HG02759 (cell line): ENCODE measurements around the gene EXOC8.
A peak's percentile ranks its signal among the peaks of the same experiment; 100 is the strongest.

Source experiments
- ATAC-seq: cut with Tn5 transposase; IDR thresholded peaks from one replicate; pipeline ENCODE4 v1.9.1; 2021; ENCODE audit warnings: mild to moderate bottlenecking, moderate library complexity; ENCODE audit not compliant: unreplicated experiment

Gene EXOC8, protein sequence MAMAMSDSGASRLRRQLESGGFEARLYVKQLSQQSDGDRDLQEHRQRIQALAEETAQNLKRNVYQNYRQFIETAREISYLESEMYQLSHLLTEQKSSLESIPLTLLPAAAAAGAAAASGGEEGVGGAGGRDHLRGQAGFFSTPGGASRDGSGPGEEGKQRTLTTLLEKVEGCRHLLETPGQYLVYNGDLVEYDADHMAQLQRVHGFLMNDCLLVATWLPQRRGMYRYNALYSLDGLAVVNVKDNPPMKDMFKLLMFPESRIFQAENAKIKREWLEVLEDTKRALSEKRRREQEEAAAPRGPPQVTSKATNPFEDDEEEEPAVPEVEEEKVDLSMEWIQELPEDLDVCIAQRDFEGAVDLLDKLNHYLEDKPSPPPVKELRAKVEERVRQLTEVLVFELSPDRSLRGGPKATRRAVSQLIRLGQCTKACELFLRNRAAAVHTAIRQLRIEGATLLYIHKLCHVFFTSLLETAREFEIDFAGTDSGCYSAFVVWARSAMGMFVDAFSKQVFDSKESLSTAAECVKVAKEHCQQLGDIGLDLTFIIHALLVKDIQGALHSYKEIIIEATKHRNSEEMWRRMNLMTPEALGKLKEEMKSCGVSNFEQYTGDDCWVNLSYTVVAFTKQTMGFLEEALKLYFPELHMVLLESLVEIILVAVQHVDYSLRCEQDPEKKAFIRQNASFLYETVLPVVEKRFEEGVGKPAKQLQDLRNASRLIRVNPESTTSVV

DNA sequence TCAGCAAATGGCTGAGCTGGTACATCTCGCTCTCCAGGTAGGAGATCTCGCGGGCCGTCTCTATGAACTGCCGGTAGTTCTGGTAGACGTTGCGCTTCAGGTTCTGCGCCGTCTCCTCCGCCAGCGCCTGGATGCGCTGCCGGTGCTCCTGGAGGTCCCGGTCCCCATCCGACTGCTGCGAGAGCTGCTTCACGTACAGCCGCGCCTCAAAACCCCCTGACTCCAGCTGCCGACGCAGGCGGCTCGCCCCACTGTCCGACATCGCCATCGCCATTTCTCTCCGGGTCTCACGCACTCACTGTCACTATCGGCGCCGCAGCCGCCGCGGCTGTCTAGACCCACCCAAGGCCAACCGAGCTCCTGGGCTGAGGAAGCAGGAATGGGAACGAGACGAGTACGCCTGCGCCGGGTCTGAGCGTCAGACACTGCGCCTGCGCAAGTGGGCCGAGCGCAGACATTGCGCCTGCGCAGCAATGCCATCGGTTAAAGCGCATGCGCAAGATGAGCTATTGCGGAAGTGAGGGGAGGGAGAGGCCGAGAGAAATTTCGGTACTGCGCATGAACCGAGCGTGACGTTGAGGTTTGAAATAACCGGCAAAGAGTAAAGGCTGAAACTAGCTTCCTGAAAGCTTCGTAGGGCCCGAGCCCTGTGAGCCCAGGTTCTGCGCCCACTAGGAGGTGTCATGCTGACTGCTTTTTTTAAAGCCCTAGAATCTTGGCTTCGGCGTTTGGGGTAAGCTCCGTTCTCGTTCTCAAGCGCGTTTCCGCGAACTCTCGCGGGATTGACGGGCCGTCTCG lies at the start of gene EXOC8:
EXOC8 (minus strand) TSS at position 381 of the 798 bp plus-strand sequence; CDS start at position 274, 107 bp downstream.
- peak; percentile 78 for ATAC-seq

DNA sequence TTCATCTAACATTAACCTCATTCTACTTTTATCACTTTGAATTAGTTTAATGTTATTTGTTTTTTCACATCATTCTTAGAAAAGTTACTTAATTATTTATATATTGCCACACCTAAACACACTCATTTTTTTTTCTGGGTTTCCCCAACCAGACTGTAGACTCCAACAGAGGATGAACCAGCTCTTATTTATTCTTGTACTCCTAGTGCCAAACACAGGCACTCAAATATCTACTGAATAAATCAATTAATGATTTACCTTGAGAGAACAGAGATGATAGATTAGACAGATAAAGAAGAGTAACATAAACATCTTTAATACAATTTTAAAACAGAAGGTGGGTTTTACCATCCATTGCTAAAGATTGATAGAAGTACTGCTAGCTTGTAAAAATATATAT lies 48.8 kb upstream of the EXOC8 start:
- no peak for ATAC-seq

DNA sequence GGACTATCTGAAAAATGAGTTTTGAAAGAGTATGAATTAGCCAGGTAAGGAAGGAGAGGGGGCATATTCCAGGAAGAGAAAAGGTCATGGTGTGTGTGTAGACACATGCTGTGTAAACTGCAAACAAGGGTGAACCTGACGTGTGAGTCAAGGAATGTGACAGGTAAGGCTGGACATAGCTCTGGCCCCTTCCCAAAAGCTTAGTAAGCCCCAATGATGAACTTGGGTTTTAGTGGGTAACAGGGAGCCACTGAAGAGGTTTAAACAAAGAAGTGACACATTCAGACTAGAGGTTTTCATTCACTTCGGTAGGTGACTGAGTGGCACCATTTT lies 47.7 kb upstream of the EXOC8 start:
- ATAC-seq: no peak

DNA sequence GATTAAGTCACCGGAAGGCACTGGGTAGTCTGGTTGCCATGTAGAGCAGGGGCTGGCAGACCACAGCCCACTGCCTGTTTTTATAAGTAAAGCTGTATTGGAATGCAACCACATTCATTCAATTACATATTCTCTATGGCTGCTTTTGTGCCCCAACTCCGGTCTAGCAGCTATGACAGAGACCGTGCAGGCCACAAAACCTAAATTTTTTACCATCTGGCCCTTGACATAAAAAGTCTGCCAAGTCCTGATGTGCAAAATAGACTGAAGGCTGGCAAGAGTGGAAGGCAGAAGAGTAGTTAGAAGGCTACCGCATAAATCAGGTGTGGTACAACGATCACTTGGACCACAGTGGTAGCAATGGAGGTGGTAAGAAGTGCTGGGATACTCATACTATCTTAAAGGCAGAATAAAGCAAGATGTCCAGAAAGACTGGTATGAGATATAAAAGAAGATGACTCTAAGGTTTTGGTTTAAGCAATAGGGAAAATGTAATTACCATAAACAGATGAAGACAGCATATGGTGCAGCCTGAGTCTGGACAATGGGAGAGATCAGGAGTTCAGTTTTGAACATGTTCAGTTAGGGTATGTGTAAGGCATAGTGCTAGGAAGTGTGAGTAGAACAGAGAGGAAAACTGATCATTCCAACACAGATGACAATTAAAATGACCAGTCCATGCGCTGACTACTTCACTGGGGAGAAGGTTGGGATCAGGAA lies 47.2 kb upstream of the EXOC8 start:
- no peak for ATAC-seq

DNA sequence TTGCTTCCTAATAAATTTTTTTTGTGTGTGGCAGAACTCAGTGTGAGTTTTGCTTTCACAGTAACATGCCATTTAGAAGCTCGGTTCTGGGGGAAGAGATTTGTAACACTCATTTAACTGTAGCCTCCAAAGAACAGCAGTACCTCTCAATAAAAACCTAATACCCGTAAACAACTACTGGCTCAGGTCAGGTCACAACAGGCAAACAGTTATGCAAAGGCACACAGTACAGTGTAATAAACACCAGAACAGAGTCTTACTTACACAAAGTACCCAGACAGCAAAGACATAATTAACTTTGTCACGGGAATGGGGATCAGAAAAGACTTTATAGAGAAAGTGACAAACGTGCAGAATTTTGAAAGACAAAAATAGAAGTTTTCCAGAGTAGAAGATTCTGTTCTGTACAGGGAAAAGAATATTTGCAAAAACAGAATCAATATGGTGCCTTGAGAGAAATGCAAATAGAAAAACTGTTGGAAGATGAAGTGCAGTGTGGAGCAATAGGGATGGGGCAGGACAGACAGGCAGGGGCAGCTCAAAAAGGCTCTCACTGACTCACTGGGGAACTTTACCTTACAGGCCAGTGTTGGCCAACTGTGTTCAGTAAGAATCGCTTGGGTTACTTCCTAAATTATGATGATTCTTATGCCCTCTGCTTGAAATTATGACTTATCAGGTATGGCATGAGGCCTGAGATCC lies 45.7 kb upstream of the EXOC8 start:
- ATAC-seq: no peak

DNA sequence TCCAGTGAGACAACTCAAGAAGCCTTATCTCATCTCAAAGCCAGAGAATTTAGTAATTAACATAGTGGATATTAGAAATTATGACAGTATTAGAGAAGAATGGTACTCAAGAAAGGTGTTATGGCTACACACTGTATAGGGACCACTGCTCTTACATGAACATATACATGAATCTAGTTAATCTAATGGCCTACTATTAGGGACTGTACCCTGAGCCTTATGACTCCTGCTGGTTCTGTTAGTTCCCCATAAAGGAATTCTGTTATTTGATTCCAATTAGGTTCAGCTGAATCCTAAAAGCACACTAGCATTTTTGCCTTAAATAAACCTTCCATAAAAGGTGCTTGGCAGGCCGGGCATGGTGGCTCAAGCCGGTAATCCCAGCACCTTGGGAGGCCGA lies 44.8 kb upstream of the EXOC8 start:
- ATAC-seq: no peak

DNA sequence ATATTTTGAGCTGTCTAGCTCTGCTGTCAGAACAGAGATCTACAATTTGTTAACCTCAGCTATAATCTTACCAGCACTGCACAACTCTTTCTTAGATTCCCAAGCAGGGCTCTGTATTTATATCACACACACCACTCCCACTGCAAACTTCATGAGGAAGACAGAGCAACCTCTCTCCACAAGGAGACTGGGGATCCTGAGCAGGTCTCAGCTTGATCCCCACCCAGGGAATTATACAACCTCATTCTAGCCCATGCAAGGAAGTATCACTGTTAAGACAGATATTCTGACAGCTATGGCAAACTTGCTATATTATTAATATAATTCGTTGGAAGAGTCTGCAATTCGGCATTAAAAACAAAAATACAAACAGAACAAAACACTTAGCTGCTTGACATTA lies 44.1 kb upstream of the EXOC8 start:
- no peak for ATAC-seq

DNA sequence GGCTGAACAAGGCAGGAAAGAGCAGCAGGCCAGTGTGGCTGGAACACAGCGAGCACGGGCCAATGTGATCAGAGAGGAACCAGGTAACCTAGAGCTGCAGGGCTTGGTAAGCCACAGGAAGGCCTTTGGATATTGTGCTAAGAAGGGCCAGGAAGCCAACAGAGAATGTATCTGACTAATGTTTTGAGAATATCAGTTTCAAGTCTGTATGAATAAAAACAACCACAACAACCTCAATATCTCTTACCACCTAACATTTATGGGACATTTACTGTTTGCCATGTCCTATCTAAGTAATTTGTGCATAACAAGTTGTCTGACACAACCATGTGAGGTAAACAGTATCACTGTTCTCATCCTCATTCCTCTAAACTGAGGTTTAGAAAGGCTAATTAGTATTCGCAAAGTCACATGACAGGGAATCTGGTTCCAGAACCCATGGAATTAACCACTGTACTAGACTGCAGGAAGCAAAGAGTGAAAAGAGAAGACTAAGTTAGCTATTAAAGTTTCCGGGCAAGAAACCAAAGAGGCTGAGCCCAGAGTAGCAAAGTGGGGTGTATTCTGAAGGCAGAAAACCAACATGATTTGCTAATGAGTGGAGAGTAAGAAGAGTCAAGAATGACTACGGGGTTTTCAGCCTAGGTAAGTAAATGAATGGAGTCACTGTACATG lies 39.4 kb upstream of the EXOC8 start:
- peak; percentile 50 for ATAC-seq

DNA sequence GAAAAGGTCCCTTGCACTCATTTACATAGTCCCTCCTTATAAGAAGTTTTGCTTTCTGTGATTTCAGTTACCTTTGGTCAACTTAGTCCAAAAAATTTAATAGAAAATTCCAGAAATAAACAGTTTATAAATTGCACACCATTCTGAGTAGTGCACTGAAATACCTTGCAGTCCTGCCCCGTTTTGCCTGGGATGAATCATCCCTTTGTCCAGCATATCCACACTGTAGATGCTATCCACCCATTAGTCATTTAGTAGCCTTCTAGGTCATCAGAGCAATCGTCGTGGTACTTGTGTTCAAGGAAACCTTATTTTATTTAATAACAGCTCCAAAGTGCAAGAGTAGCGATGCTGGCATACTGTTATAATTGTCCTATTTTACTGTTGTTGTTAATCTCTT lies 38.4 kb upstream of the EXOC8 start:
- no peak for ATAC-seq

DNA sequence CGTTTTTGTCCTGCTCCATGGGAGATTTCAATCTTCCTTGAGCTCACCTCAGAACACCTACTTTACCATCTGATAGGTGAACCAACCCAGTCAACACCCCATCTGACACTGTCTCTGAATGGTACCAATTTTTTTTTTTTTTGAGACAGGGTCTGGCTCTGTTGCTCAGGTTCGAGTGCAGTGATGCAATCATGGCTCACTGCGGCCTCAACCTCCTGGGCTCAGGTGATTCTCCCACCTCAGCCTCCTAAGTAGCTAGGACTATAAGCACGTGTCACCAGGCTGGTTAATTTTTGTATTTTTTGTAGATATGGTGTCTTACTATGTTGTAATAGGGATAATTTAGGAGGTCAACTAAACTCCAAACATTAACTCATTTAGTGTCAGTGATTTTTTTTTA lies 36.7 kb upstream of the EXOC8 start:
- ATAC-seq: no peak

DNA sequence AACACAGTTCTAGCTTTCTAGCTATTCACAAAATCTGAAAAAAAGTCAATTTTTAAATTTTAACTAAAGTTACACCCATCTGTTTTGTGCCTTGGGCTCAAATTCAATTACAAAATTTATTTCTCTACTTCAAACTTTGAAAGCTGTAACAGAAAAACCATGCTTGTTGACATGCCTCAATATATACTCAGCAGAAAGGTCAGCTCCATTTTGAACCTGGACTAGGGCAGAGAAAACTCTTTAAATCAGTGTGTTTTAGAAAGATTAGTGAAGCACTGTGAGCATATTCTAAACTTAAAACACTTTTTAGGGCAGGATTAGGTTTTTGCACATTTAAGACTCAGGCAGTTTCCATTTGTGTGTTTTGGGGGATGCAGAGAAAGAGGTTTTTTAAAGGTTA lies 34.8 kb upstream of the EXOC8 start:
- ATAC-seq: no peak

DNA sequence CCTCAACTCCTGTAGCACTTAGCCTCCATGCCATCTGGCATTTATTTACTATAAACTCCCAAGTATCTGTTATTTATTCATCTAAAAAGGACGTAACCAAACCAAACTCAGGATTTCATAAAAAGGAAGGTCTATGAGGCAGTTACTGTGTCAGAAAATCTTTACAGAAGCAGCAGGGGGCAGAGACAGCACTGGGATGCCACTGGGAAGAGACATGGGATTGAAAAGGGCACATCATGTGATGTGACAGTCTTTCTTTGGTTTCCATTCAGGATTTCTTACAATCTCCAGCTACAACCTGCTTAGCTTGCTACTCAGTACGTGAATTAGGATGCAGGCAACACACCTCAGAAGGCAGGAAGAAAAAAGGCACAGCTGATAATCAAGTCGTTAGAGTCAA lies 31.6 kb upstream of the EXOC8 start:
- no peak for ATAC-seq

DNA sequence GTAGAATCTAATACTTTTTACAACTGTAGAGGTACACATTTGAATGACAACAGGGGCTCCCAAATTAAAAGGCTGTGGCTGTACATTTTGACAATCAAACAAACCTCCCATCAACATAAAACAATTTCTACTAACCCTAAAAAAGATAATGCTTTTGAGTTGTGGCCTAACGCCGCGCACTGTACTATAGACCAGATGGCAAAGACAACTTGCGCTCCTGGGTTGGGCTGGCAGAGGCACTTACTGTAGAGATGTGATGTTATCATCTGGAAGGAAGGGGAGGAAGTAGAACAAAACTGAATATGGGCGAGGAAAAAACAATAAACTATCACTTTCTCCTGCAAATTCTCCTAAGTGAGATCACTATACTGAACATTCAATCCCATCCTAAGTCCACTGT lies 26.5 kb upstream of the EXOC8 start:
- ATAC-seq: no peak

DNA sequence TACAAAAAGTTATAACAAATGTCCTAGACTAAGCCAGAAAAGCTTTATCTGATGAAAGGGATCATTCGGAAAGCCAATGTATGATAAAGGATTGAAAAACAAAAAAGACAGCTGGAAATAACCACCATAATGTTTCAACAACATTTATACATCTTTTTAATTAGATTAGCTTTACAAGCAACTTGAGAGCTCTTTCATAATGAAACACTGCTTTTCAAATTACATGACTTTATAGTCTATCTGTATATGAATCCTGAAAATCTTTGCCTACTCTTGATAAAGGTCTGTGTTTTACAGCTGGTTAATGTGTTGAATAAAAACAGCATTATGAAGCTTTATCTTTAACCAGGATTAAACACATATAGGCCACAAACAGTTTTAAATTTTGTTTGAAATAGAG lies 26.0 kb upstream of the EXOC8 start:
- ATAC-seq: no peak

DNA sequence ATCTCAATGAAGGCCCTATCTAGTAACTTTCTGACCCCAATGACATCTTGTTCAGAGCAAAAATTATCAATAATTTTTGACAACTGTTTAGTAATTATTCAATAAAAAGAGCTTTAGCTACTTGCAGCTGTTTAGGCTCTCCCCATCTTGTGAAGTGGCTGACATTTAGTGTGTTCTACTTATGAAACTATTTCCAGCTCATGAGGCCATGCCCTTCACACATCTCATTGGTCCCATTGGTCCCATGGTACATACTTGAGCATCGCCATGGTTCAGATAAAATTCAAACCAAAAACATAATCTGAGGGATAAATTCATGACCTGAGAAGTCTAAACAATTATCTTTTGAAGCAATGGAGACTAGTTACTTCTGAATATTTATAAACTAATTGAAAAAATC lies 24.7 kb upstream of the EXOC8 start:
- ATAC-seq: no peak

DNA sequence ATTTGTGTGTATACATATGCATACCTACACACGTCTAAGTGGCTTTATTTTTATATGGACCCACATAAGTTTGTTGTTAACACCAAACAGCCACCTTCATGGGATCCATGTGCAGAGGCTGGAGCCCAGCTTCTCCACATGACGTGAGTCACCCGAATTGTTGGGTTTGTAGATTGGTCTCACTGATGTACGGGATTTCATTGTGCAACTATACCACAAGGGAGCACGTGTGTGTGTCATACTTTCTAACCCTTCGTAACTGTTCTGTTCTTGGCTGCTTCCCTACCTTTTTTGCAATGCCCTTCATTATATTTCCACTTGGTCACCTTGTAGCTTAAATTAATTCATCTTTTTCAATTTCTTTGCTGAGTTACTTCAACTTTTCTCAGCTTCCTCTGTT lies 21.5 kb upstream of the EXOC8 start:
- ATAC-seq: no peak

DNA sequence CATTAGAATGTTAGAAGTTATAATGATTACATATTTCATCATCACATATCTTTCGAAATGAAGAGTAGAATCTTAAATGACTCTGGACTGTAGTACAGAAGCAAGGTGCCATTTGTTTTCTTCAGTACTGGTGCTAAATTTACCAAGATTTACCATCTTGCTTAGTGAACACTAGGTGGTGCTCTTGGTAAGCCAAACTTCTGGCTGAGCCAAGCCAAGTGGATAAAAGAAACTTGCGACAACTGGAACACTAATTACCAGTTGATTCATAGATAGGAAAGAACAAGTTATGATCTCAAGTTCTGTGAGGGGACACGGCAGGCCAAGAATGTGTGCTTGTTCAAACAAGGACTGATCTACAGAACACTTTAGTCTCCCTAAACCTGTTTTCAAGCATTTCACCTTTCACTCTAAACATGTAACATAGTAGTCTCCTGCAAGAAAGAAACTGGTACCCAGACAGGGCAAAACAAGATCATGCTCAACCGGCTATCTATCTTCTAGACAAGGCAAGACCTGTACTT lies 20.2 kb upstream of the EXOC8 start:
- ATAC-seq: peak; percentile 77

DNA sequence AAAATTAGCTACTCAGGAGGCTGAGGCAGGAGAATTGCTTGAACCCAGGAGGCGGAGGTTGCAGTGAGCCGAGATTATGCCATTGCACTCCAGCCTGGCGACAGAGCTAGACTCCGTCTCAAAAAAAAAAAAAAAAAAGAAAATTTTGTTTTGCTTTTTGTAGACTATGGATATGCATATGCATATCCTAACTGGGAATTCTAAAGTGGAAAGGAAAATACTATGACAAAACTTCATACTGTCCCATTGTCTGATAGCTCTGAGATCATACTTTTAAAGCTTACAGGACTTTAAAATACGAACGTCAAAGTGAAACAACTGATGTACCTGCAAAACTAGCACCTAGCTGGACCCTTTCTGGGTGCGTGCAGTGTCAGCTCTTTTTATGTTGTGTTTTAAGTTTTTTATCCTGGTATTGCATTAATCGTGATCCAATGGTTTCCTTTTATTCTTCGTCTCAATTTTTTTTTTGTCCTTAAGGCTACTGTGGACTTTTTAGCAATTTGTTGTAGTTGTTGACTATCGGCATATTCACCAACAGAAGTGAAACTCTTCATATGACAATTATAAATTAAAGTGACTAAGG lies 19.6 kb upstream of the EXOC8 start:
- no peak for ATAC-seq

DNA sequence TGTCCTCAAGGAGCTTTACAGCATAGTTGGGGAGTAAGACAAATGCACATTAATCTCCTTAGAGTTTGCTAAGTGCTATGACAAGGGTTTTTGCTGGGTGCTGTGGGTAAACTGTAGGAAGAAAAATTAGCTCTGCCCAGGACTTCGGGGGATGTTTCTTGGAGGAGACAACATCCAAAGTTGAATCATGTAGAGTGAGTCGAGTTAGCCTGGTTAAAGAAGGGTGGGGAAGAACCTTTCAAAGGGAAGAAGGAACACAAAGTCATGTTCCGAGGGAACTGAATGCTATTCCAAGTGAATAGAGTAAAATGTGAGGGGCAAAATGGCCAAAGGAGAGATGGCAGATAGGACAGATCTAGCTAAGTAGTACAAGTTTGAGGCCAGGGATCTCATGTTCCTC lies 17.5 kb upstream of the EXOC8 start:
- ATAC-seq: no peak
